CD14-positive monocyte (primary cell): ENCODE results near the gene TMEFF2. TPM values are rescaled to one million over a fixed set of nuclear protein-coding genes. Genes with fewer than 3 reads are reported as not detected.

Experiments
- DNase-seq, 3 donors: peaks; one replicate each; pipeline ENCODE4 v3.0.0-alpha.2; 2011 to 2022
- H2AFZ ChIP-seq: 2 replicates; pipeline ENCODE4 v1.6.0; 2012; ENCODE audit warnings: mild to moderate bottlenecking, low read depth, low read length, inconsistent platforms; ENCODE audit not compliant: insufficient read depth, poor library complexity, severe bottlenecking
- H3K27ac ChIP-seq, 2 donors: 1 replicate in 1 of 2; 2 replicates in 1 of 2; pipeline ENCODE4 v1.5.1; 2012 to 2013; ENCODE audit warnings: low read length in 2 of 2, control low read depth in 1 of 2, inconsistent platforms in 1 of 2, low read depth in 1 of 2, mild to moderate bottlenecking in 1 of 2
- H3K27me3 ChIP-seq, 2 donors: one replicate each; pipeline versions ENCODE4 v1.6.0 to v1.6.1; 2011 to 2013; ENCODE audit warnings: low read length in 2 of 2; ENCODE audit not compliant: control insufficient read depth in 2 of 2, insufficient read depth in 2 of 2
- H3K36me3 ChIP-seq, 2 donors: replicated peaks in 1 of 2; 1 replicate in 1 of 2; 2 replicates in 1 of 2; pipeline versions ENCODE4 v1.5.1 to v1.6.1; 2012 to 2013; ENCODE audit warnings: low read length in 2 of 2, control low read depth in 1 of 2, inconsistent platforms in 1 of 2, mild to moderate bottlenecking in 1 of 2; ENCODE audit not compliant: insufficient read depth in 2 of 2, control insufficient read depth in 1 of 2
- H3K4me1 ChIP-seq, 2 donors: 1 replicate in 1 of 2; 2 replicates in 1 of 2; pipeline versions ENCODE4 v1.5.1 to v1.6.1; 2012 to 2013; ENCODE audit warnings: low read length in 2 of 2, control low read depth in 1 of 2, inconsistent platforms in 1 of 2, mild to moderate bottlenecking in 1 of 2, moderate library complexity in 1 of 2; ENCODE audit not compliant: insufficient read depth in 2 of 2, control insufficient read depth in 1 of 2
- H3K4me2 ChIP-seq: replicated peaks from 2 replicates; pipeline ENCODE3; 2012; ENCODE audit warnings: low read length, moderate library complexity, mild to moderate bottlenecking; ENCODE audit not compliant: poor library complexity, severe bottlenecking; ENCODE audit errors: extremely low read depth
- H3K4me3 ChIP-seq, 3 experiments: fragments of 200-600 bp in 1 of 3; sonication (generic) in 1 of 3; replicated peaks in 1 of 3; 1 replicate in 2 of 3; 2 replicates in 1 of 3; pipeline ENCODE4 v1.5.1; 2011 to 2013; ENCODE audit warnings: low read length in 3 of 3, mild to moderate bottlenecking in 3 of 3, control low read depth in 2 of 3, low read depth in 2 of 3, inconsistent platforms in 1 of 3, moderate library complexity in 1 of 3
- H3K79me2 ChIP-seq: 2 replicates; pipeline ENCODE4 v1.6.0; 2012; ENCODE audit warnings: mild to moderate bottlenecking, control low read depth, inconsistent platforms, low read length, moderate library complexity; ENCODE audit not compliant: insufficient read depth
- H3K9ac ChIP-seq: 2 replicates; pipeline ENCODE4 v1.6.0; 2017; ENCODE audit warnings: low read length, mild to moderate bottlenecking; ENCODE audit not compliant: insufficient read depth, poor library complexity, severe bottlenecking
- H3K9me3 ChIP-seq, 2 donors: replicated peaks in 1 of 2; 1 replicate in 1 of 2; 2 replicates in 1 of 2; pipeline versions ENCODE4 v1.5.1 to v1.6.1; 2012 to 2013; ENCODE audit warnings: low read length in 2 of 2, control low read depth in 1 of 2; ENCODE audit not compliant: control insufficient read depth in 1 of 2, insufficient read depth in 1 of 2
- H4K20me1 ChIP-seq: 2 replicates; pipeline ENCODE4 v1.6.0; 2012; ENCODE audit warnings: mild to moderate bottlenecking, low read length, control low read depth, moderate library complexity; ENCODE audit not compliant: insufficient read depth
- H3K27ac Mint-ChIP-seq, 7 donors: one replicate each; pipeline ENCODE4 v1.8.0; 2020; ENCODE audit warnings: mild to moderate bottlenecking in 7 of 7, mixed read lengths in 7 of 7, moderate library complexity in 6 of 7, inconsistent platforms in 2 of 7
- H3K27me3 Mint-ChIP-seq, 3 donors: one replicate each; pipeline ENCODE4 v1.8.0; 2021 to 2022; ENCODE audit warnings: low read depth in 3 of 3, mild to moderate bottlenecking in 3 of 3, mixed read lengths in 3 of 3, moderate library complexity in 3 of 3, inconsistent platforms in 1 of 3
- H3K36me3 Mint-ChIP-seq, 2 donors: one replicate each; pipeline ENCODE4 v1.8.0; 2020; ENCODE audit warnings: mixed read lengths in 2 of 2, inconsistent platforms in 1 of 2, mild to moderate bottlenecking in 1 of 2
- H3K4me1 Mint-ChIP-seq: one replicate; pipeline ENCODE4 v1.8.0; 2020; ENCODE audit warnings: mild to moderate bottlenecking, mixed read lengths
- H3K4me3 Mint-ChIP-seq, 2 donors: one replicate each; pipeline ENCODE4 v1.8.0; 2020; ENCODE audit warnings: mild to moderate bottlenecking in 2 of 2, mixed read lengths in 2 of 2, moderate library complexity in 1 of 2
- H3K9me3 Mint-ChIP-seq, 7 donors: one replicate each; pipeline ENCODE4 v1.8.0; 2020 to 2022; ENCODE audit warnings: mixed read lengths in 7 of 7, mild to moderate bottlenecking in 6 of 7, moderate library complexity in 6 of 7, inconsistent platforms in 2 of 7
- CTCF ChIP-seq: fragments of 200-600 bp; IDR thresholded peaks from one replicate; pipeline ENCODE4 v1.8.0; 2022; ENCODE audit warnings: antibody characterized with exemption, mild to moderate bottlenecking
- WGBS: methylation state at CpG from one replicate; pipeline ENCODE4 v1.1.5; 2013; ENCODE audit warnings: missing lambda C conversion rate; ENCODE audit not compliant: insufficient coverage; 5-methylcytosine and 5-hydroxymethylcytosine counted together
- intact Hi-C, 2 donors: fragments of 100-400 bp; cut with micrococcal nuclease; formaldehyde crosslinking; loops; one replicate each; pipeline versions ENCODE4 v1.15.0 to v1.15.1; 2023
- polyA plus RNA-seq, 3 donors: library from polyadenylated mRNA; depleted of rRNA in 1 of 3; unstranded in 2 of 3; stranded (reverse) in 1 of 3; fragments of 300-500 nt in 2 of 3; fragments of >200 nt in 1 of 3; fragmentation: Illumina TruSeq in 2 of 3; gene quantifications; 1 replicate in 2 of 3; 2 replicates in 1 of 3; pipeline ENCODE4 v1.2.3, GENCODE V29; 2012 to 2021

The TMEFF2 gene
- polyA plus RNA-seq, 3 donors, result not detected

GRCh38 chr2:191930205-191930604 lies 264.5 kb downstream of the TMEFF2 start:
- DNase-seq, result no peak
- no CpG with 5 or more reads among the region's 3 CpGs for WGBS
- Mint-ChIP-seq H3K36me3 (no peaks in the 10 kb centered on the region), H3K27ac (no peak overlapping the region), H3K27me3 (no peaks in the 10 kb centered on the region), H3K4me3 (no peak overlapping the region), H3K9me3 (peaks cover 0 to 3% (median 0%) of the 10 kb centered on the region in 7 donors), H3K4me1 (no peaks in the 10 kb centered on the region)
- intact Hi-C loops, result no loop called here
- no peaks in the 10 kb centered on the region for H3K79me2 ChIP-seq
- H3K4me2 ChIP-seq, result no peak overlapping the region
- no peak overlapping the region for H3K9ac ChIP-seq
- no peaks in the 10 kb centered on the region for H3K9me3 ChIP-seq
- H3K4me1 ChIP-seq, result no peaks in the 10 kb centered on the region
- no peaks in the 10 kb centered on the region for H4K20me1 ChIP-seq
- H3K4me3 ChIP-seq, result no peak overlapping the region
- no peaks in the 10 kb centered on the region for H3K27me3 ChIP-seq
- no peak overlapping the region for H2AFZ ChIP-seq
- no peak overlapping the region for H3K27ac ChIP-seq
- no peak for TF ChIP-seq CTCF
- no peaks in the 10 kb centered on the region for H3K36me3 ChIP-seq

GRCh38 chr2:191929288-191929687 lies 265.4 kb downstream of the TMEFF2 start:
- H3K27ac Mint-ChIP-seq, result no peak overlapping the region
- Histone ChIP-seq H3K4me3 (no peak overlapping the region), H3K9ac (no peak overlapping the region), H3K79me2 (no peaks in the 10 kb centered on the region), H3K4me1 (no peaks in the 10 kb centered on the region), H3K9me3 (no peaks in the 10 kb centered on the region), H4K20me1 (no peaks in the 10 kb centered on the region), H3K27me3 (no peaks in the 10 kb centered on the region), H2AFZ (no peak overlapping the region), H3K4me2 (no peak overlapping the region), H3K36me3 (no peaks in the 10 kb centered on the region), H3K27ac (no peak overlapping the region)
- no peaks in the 10 kb centered on the region for H3K36me3 Mint-ChIP-seq
- H3K4me1 Mint-ChIP-seq, result no peaks in the 10 kb centered on the region
- peaks cover 0 to 3% (median 0%) of the 10 kb centered on the region in 7 donors for H3K9me3 Mint-ChIP-seq
- 94% methylated on average over 3 of the region's 4 CpGs for WGBS
- H3K27me3 Mint-ChIP-seq, result no peaks in the 10 kb centered on the region
- intact Hi-C loops, result no loop called here
- TF ChIP-seq CTCF, result no peak
- no peak for DNase-seq
- no peak overlapping the region for H3K4me3 Mint-ChIP-seq
